Kidney glomerular epithelial cell (primary cell): ENCODE results near the gene CACNA2D1.
"Not testable (repeated sequence)": the region's sequence is repeated elsewhere in the genome, so short reads cannot be mapped to it uniquely, and the experiment has no call there.

Experiments
- DNase-seq: peaks from one replicate; lab custom pipeline; 2025; lab: John Stamatoyannopoulos, UW

Gene CACNA2D1

GRCh38 chr7:82167558-82168314 is 275.8 kb downstream of the CACNA2D1 start:
- DNase-seq: no peak

GRCh38 chr7:82166260-82167015 is 277.1 kb downstream of the CACNA2D1 start:
- no peak for DNase-seq

- no peak for DNase-seq
Observed at GRCh38 chr7:82164813-82165212, 278.8 kb downstream of the CACNA2D1 start.

- DNase-seq: no peak
Observed at GRCh38 chr7:82164410-82164809, 279.2 kb downstream of the CACNA2D1 start.

- DNase-seq: no peak
Observed at GRCh38 chr7:82163586-82163985, 280.0 kb downstream of the CACNA2D1 start.

- no peak for DNase-seq
Observed at GRCh38 chr7:82162289-82162688, 281.3 kb downstream of the CACNA2D1 start.

- no peak for DNase-seq
Observed at GRCh38 chr7:82158327-82158726, 285.2 kb downstream of the CACNA2D1 start.

- DNase-seq: no peak
Observed at GRCh38 chr7:82156893-82157292, 286.7 kb downstream of the CACNA2D1 start.

GRCh38 chr7:82156168-82156567 is 287.4 kb downstream of the CACNA2D1 start:
- DNase-seq: no peak

GRCh38 chr7:82154728-82155127 is 288.8 kb downstream of the CACNA2D1 start:
- no peak for DNase-seq

GRCh38 chr7:82153776-82154175 is 289.8 kb downstream of the CACNA2D1 start:
- no peak for DNase-seq

GRCh38 chr7:82152858-82153257 is 290.7 kb downstream of the CACNA2D1 start:
- DNase-seq: no peak

GRCh38 chr7:82146491-82146890 is 297.1 kb downstream of the CACNA2D1 start:
- no peak for DNase-seq

GRCh38 chr7:82142263-82142864 is 301.2 kb downstream of the CACNA2D1 start:
- DNase-seq: no peak

GRCh38 chr7:82141427-82141826 is 302.1 kb downstream of the CACNA2D1 start:
- DNase-seq: no peak

- DNase-seq: not testable (repeated sequence)
Observed at GRCh38 chr7:82140608-82141007, 303.0 kb downstream of the CACNA2D1 start.

- no peak for DNase-seq
Observed at GRCh38 chr7:82131215-82131614, 312.4 kb downstream of the CACNA2D1 start.

GRCh38 chr7:82129091-82129490 is 314.5 kb downstream of the CACNA2D1 start:
- DNase-seq: no peak

GRCh38 chr7:82128546-82128945 is 315.0 kb downstream of the CACNA2D1 start:
- DNase-seq: no peak

GRCh38 chr7:82126576-82126975 is 317.0 kb downstream of the CACNA2D1 start:
- no peak for DNase-seq

GRCh38 chr7:82124445-82124844 is 319.1 kb downstream of the CACNA2D1 start:
- no peak for DNase-seq

- no peak for DNase-seq
Observed at GRCh38 chr7:82122275-82122674, 321.3 kb downstream of the CACNA2D1 start.

GRCh38 chr7:82114237-82114636 is 329.3 kb downstream of the CACNA2D1 start:
- DNase-seq: no peak
